Activated CD8-positive, alpha-beta memory T cell treated with anti-CD3 and anti-CD28 coated beads for 4 hours (primary cell): ENCODE results near the gene DCP2.

Source experiments
- DNase-seq, 2 donors: peaks; one replicate each; pipeline ENCODE4 v3.0.0-alpha.2; 2020; ENCODE audit warnings: low read depth in 2 of 2

Gene DCP2

GRCh38 chr5:113065626-113066025, 89.0 kb downstream of the DCP2 start:
- DNase-seq = no peak

- DNase-seq = no peak
These were observed 91.2 kb downstream of the DCP2 start for GRCh38 chr5:113067635-113068344.

DNA sequence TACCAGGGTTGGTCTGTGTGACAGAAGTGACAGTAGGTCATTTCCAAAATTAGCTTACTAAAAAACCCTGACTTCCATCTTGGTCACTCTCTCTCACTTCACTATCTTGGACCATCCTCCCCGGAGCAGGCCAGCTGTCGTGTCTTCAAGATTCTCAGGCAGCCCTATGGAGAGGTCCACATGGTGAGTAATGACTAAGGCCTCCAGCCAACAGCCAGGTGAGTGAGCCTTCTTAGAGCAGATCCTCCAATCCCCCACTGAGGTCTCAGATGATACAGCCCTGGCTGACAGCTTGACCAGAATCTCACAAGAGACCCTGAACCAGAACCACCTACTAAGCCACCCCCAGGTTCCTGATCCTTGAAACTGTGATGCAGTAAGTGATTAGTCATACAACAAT, 92.0 kb downstream of the DCP2 start:
- DNase-seq = no peak
